CD14-positive monocyte (primary cell): ENCODE results near the gene OR10H4. TPM values are rescaled to one million over a fixed set of nuclear protein-coding genes. Genes with fewer than 3 reads are reported as not detected.

Experiments
- DNase-seq, 3 donors: peaks; one replicate each; pipeline ENCODE4 v3.0.0-alpha.2; 2011 to 2022
- H2AFZ ChIP-seq: 2 replicates; pipeline ENCODE4 v1.6.0; 2012; ENCODE audit warnings: mild to moderate bottlenecking, low read depth, low read length, inconsistent platforms; ENCODE audit not compliant: insufficient read depth, poor library complexity, severe bottlenecking
- H3K27ac ChIP-seq, 2 donors: 1 replicate in 1 of 2; 2 replicates in 1 of 2; pipeline ENCODE4 v1.5.1; 2012 to 2013; ENCODE audit warnings: low read length in 2 of 2, control low read depth in 1 of 2, inconsistent platforms in 1 of 2, low read depth in 1 of 2, mild to moderate bottlenecking in 1 of 2
- H3K27me3 ChIP-seq, 2 donors: one replicate each; pipeline versions ENCODE4 v1.6.0 to v1.6.1; 2011 to 2013; ENCODE audit warnings: low read length in 2 of 2; ENCODE audit not compliant: control insufficient read depth in 2 of 2, insufficient read depth in 2 of 2
- H3K36me3 ChIP-seq, 2 donors: replicated peaks in 1 of 2; 1 replicate in 1 of 2; 2 replicates in 1 of 2; pipeline versions ENCODE4 v1.5.1 to v1.6.1; 2012 to 2013; ENCODE audit warnings: low read length in 2 of 2, control low read depth in 1 of 2, inconsistent platforms in 1 of 2, mild to moderate bottlenecking in 1 of 2; ENCODE audit not compliant: insufficient read depth in 2 of 2, control insufficient read depth in 1 of 2
- H3K4me1 ChIP-seq, 2 donors: 1 replicate in 1 of 2; 2 replicates in 1 of 2; pipeline versions ENCODE4 v1.5.1 to v1.6.1; 2012 to 2013; ENCODE audit warnings: low read length in 2 of 2, control low read depth in 1 of 2, inconsistent platforms in 1 of 2, mild to moderate bottlenecking in 1 of 2, moderate library complexity in 1 of 2; ENCODE audit not compliant: insufficient read depth in 2 of 2, control insufficient read depth in 1 of 2
- H3K4me2 ChIP-seq: replicated peaks from 2 replicates; pipeline ENCODE3; 2012; ENCODE audit warnings: low read length, moderate library complexity, mild to moderate bottlenecking; ENCODE audit not compliant: poor library complexity, severe bottlenecking; ENCODE audit errors: extremely low read depth
- H3K4me3 ChIP-seq, 3 experiments: fragments of 200-600 bp in 1 of 3; sonication (generic) in 1 of 3; replicated peaks in 1 of 3; 1 replicate in 2 of 3; 2 replicates in 1 of 3; pipeline ENCODE4 v1.5.1; 2011 to 2013; ENCODE audit warnings: low read length in 3 of 3, mild to moderate bottlenecking in 3 of 3, control low read depth in 2 of 3, low read depth in 2 of 3, inconsistent platforms in 1 of 3, moderate library complexity in 1 of 3
- H3K79me2 ChIP-seq: 2 replicates; pipeline ENCODE4 v1.6.0; 2012; ENCODE audit warnings: mild to moderate bottlenecking, control low read depth, inconsistent platforms, low read length, moderate library complexity; ENCODE audit not compliant: insufficient read depth
- H3K9ac ChIP-seq: 2 replicates; pipeline ENCODE4 v1.6.0; 2017; ENCODE audit warnings: low read length, mild to moderate bottlenecking; ENCODE audit not compliant: insufficient read depth, poor library complexity, severe bottlenecking
- H3K9me3 ChIP-seq, 2 donors: replicated peaks in 1 of 2; 1 replicate in 1 of 2; 2 replicates in 1 of 2; pipeline versions ENCODE4 v1.5.1 to v1.6.1; 2012 to 2013; ENCODE audit warnings: low read length in 2 of 2, control low read depth in 1 of 2; ENCODE audit not compliant: control insufficient read depth in 1 of 2, insufficient read depth in 1 of 2
- H4K20me1 ChIP-seq: 2 replicates; pipeline ENCODE4 v1.6.0; 2012; ENCODE audit warnings: mild to moderate bottlenecking, low read length, control low read depth, moderate library complexity; ENCODE audit not compliant: insufficient read depth
- H3K27ac Mint-ChIP-seq, 7 donors: one replicate each; pipeline ENCODE4 v1.8.0; 2020; ENCODE audit warnings: mild to moderate bottlenecking in 7 of 7, mixed read lengths in 7 of 7, moderate library complexity in 6 of 7, inconsistent platforms in 2 of 7
- H3K27me3 Mint-ChIP-seq, 3 donors: one replicate each; pipeline ENCODE4 v1.8.0; 2021 to 2022; ENCODE audit warnings: low read depth in 3 of 3, mild to moderate bottlenecking in 3 of 3, mixed read lengths in 3 of 3, moderate library complexity in 3 of 3, inconsistent platforms in 1 of 3
- H3K36me3 Mint-ChIP-seq, 2 donors: one replicate each; pipeline ENCODE4 v1.8.0; 2020; ENCODE audit warnings: mixed read lengths in 2 of 2, inconsistent platforms in 1 of 2, mild to moderate bottlenecking in 1 of 2
- H3K4me1 Mint-ChIP-seq: one replicate; pipeline ENCODE4 v1.8.0; 2020; ENCODE audit warnings: mild to moderate bottlenecking, mixed read lengths
- H3K4me3 Mint-ChIP-seq, 2 donors: one replicate each; pipeline ENCODE4 v1.8.0; 2020; ENCODE audit warnings: mild to moderate bottlenecking in 2 of 2, mixed read lengths in 2 of 2, moderate library complexity in 1 of 2
- H3K9me3 Mint-ChIP-seq, 7 donors: one replicate each; pipeline ENCODE4 v1.8.0; 2020 to 2022; ENCODE audit warnings: mixed read lengths in 7 of 7, mild to moderate bottlenecking in 6 of 7, moderate library complexity in 6 of 7, inconsistent platforms in 2 of 7
- WGBS: methylation state at CpG from one replicate; pipeline ENCODE4 v1.1.5; 2013; ENCODE audit warnings: missing lambda C conversion rate; ENCODE audit not compliant: insufficient coverage; 5-methylcytosine and 5-hydroxymethylcytosine counted together
- intact Hi-C, 2 donors: fragments of 100-400 bp; cut with micrococcal nuclease; formaldehyde crosslinking; loops; one replicate each; pipeline versions ENCODE4 v1.15.0 to v1.15.1; 2023
- polyA plus RNA-seq, 3 donors: library from polyadenylated mRNA; depleted of rRNA in 1 of 3; unstranded in 2 of 3; stranded (reverse) in 1 of 3; fragments of 300-500 nt in 2 of 3; fragments of >200 nt in 1 of 3; fragmentation: Illumina TruSeq in 2 of 3; gene quantifications; 1 replicate in 2 of 3; 2 replicates in 1 of 3; pipeline ENCODE4 v1.2.3, GENCODE V29; 2012 to 2021
- TF ChIP-seq, protein P1 (sequence below): fragments of 200-600 bp; IDR thresholded peaks from one replicate; pipeline ENCODE4 v1.8.0; 2022; ENCODE audit warnings: antibody characterized with exemption, mild to moderate bottlenecking

The OR10H4 gene
- polyA plus RNA-seq, 3 donors: not detected

DNA sequence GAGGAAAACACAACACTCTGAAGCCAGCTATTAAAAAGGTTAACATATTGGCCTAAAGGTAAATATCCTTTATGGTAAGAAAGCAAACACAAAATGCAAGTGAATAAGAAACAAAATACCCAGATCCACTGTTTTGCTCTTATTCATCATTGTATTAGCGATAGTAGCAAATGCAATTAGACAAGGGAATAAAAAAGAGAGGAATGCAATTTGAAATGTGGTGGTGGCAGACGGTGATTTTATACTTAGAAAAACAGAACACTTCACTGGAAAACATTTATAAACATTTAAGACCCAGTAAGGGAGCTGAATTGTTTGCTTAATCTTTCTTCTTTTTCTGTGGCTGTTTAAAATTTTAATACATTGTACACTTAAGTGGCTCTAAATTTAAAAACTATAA, 33.7 kb upstream of the OR10H4 start:
- H3K27me3 Mint-ChIP-seq: peaks cover 6 to 18% (median 15%) of the 10 kb centered on the region in 3 donors
- no peaks in the 10 kb centered on the region for H4K20me1 ChIP-seq
- no peak overlapping the region for H3K9ac ChIP-seq
- H3K27ac ChIP-seq: no peak overlapping the region
- no peaks in the 10 kb centered on the region for H3K36me3 ChIP-seq
- TF ChIP-seq, protein P1, sequence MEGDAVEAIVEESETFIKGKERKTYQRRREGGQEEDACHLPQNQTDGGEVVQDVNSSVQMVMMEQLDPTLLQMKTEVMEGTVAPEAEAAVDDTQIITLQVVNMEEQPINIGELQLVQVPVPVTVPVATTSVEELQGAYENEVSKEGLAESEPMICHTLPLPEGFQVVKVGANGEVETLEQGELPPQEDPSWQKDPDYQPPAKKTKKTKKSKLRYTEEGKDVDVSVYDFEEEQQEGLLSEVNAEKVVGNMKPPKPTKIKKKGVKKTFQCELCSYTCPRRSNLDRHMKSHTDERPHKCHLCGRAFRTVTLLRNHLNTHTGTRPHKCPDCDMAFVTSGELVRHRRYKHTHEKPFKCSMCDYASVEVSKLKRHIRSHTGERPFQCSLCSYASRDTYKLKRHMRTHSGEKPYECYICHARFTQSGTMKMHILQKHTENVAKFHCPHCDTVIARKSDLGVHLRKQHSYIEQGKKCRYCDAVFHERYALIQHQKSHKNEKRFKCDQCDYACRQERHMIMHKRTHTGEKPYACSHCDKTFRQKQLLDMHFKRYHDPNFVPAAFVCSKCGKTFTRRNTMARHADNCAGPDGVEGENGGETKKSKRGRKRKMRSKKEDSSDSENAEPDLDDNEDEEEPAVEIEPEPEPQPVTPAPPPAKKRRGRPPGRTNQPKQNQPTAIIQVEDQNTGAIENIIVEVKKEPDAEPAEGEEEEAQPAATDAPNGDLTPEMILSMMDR: no peak
- H3K4me1 Mint-ChIP-seq: peaks cover 18% of the 10 kb centered on the region
- H3K9me3 Mint-ChIP-seq: peaks cover 9 to 20% (median 16%) of the 10 kb centered on the region in 7 donors
- H3K36me3 Mint-ChIP-seq: no peaks in the 10 kb centered on the region
- no CpG with 5 or more reads among the region's 2 CpGs for WGBS
- H3K27ac Mint-ChIP-seq: no peak overlapping the region
- peaks cover 8 to 13% of the 10 kb centered on the region in 2 donors for H3K4me1 ChIP-seq
- intact Hi-C loops: no loop called here
- H3K4me3 Mint-ChIP-seq: no peak overlapping the region
- H3K27me3 ChIP-seq: peaks cover 0 to 7% of the 10 kb centered on the region in 2 donors
- no peak overlapping the region for H3K4me3 ChIP-seq
- H3K9me3 ChIP-seq: peaks cover 7 to 13% of the 10 kb centered on the region in 2 donors
- no peak overlapping the region for H2AFZ ChIP-seq
- no peak overlapping the region for H3K4me2 ChIP-seq
- H3K79me2 ChIP-seq: no peaks in the 10 kb centered on the region
- DNase-seq: no peak

DNA sequence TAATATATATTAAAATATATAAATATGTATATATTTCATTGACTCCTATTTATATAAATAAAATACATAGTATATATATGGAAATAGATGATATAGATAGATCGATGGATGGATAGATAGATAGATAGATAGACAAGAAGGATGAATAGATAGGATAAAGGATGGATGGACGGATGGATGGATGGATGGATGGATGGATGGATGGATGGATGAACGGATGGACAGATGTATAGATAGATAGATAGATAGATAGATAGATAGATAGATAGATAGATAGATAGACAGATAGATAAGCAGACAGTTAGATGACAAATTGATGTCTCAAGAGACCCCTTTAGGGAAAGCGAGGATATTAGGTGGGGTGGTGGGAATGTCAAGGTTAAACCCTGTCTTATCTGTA, 29.6 kb upstream of the OR10H4 start:
- intact Hi-C loops: no loop called here
- TF ChIP-seq, protein P1: no peak

More for the DNA sequence above, 29.6 kb upstream of the OR10H4 start:
- Histone ChIP-seq H3K27ac (no peak overlapping the region), H3K4me3 (no peak overlapping the region), H2AFZ (no peak overlapping the region), H3K79me2 (no peaks in the 10 kb centered on the region), H4K20me1 (no peaks in the 10 kb centered on the region), H3K4me2 (no peak overlapping the region), H3K9me3 (peaks cover 6 to 13% of the 10 kb centered on the region in 2 donors), H3K36me3 (no peaks in the 10 kb centered on the region), H3K4me1 (no peaks in the 10 kb centered on the region), H3K9ac (no peak overlapping the region), H3K27me3 (no peaks in the 10 kb centered on the region)
- H3K36me3 Mint-ChIP-seq: no peaks in the 10 kb centered on the region
- no peaks in the 10 kb centered on the region for H3K4me1 Mint-ChIP-seq
- no peak for DNase-seq
- H3K9me3 Mint-ChIP-seq: peaks cover 9 to 19% (median 15%) of the 10 kb centered on the region in 7 donors
- no peak overlapping the region for H3K27ac Mint-ChIP-seq
- H3K4me3 Mint-ChIP-seq: no peak overlapping the region
- WGBS: 86% methylated on average over 1 of the region's 4 CpGs
- peaks cover 2 to 13% (median 11%) of the 10 kb centered on the region in 3 donors for H3K27me3 Mint-ChIP-seq
